Esophagus mucosa (tissue), 1 donor: ENCODE measurements around the gene ZFAND3. TPM values are rescaled to one million over a fixed set of nuclear protein-coding genes. Genes with fewer than 3 reads are reported as not detected.

Source experiments
- ATAC-seq: fragments of 200-7000 bp; cut with Tn5 transposase; one replicate; pipeline ENCODE4 v1.9.1; 2020
- total RNA-seq: library from RNA; stranded (reverse); gene quantifications from one replicate; pipeline ENCODE4 v1.2.4, GENCODE V29; 2023
- donor health status: DM: yes; HTN: yes; CAD: no.

ZFAND3 gene
- total RNA-seq, 1 donor from 2014 or later: 42.6 TPM

- no peak for ATAC-seq
These were observed 20.9 kb upstream of the ZFAND3 start for GRCh38 chr6:37798436-37799262.

- no peak for ATAC-seq
These were observed 20.3 kb upstream of the ZFAND3 start for GRCh38 chr6:37799263-37799644.

- no peak for ATAC-seq
These were observed 18.6 kb upstream of the ZFAND3 start for GRCh38 chr6:37800703-37801604.

GRCh38 chr6:37801605-37801940 lies 18.0 kb upstream of the ZFAND3 start:
- no peak for ATAC-seq

GRCh38 chr6:37802810-37803209 lies 16.7 kb upstream of the ZFAND3 start:
- no peak for ATAC-seq

GRCh38 chr6:37804586-37804985 lies 14.9 kb upstream of the ZFAND3 start:
- ATAC-seq: no peak

- no peak for ATAC-seq
These were observed 13.3 kb upstream of the ZFAND3 start for GRCh38 chr6:37806213-37806612.

GRCh38 chr6:37807656-37808055 lies 11.9 kb upstream of the ZFAND3 start:
- ATAC-seq: peak; percentile 61

- peak; percentile 54 for ATAC-seq
These were observed 10.4 kb upstream of the ZFAND3 start for GRCh38 chr6:37809197-37809543.

- ATAC-seq: no peak
These were observed 6.7 kb upstream of the ZFAND3 start for GRCh38 chr6:37812841-37813240.

- no peak for ATAC-seq
These were observed 5.2 kb upstream of the ZFAND3 start for GRCh38 chr6:37814374-37814773.

- no peak for ATAC-seq
These were observed 2.7 kb upstream of the ZFAND3 start for GRCh38 chr6:37816599-37817375.

- peak; percentile 89 for ATAC-seq
These were observed 871 bp upstream of the ZFAND3 start for GRCh38 chr6:37818536-37819176.

GRCh38 chr6:37819802-37820717 lies 533 bp downstream of the ZFAND3 start:
- peak; percentile 16 for ATAC-seq

GRCh38 chr6:37820718-37821079 lies 1.2 kb downstream of the ZFAND3 start:
- ATAC-seq: no peak

- ATAC-seq: no peak
These were observed 1.9 kb downstream of the ZFAND3 start for GRCh38 chr6:37821446-37821845.

GRCh38 chr6:37822851-37823682 lies 3.5 kb downstream of the ZFAND3 start:
- peak; percentile 41 for ATAC-seq

- ATAC-seq: no peak
These were observed 4.6 kb downstream of the ZFAND3 start for GRCh38 chr6:37824170-37824569.

GRCh38 chr6:37826188-37826587 lies 6.7 kb downstream of the ZFAND3 start:
- ATAC-seq: no peak

GRCh38 chr6:37826993-37827392 lies 7.5 kb downstream of the ZFAND3 start:
- ATAC-seq: no peak
